Measurements from ENCODE around the gene PRR22. TPM values are rescaled to one million over a fixed set of nuclear protein-coding genes. Genes with fewer than 3 reads are reported as not detected.
"Not testable (repeated sequence)": the region's sequence is repeated elsewhere in the genome, so short reads cannot be mapped to it uniquely, and the experiment has no call there.

The PRR22 gene
- total and polyA plus RNA-seq, 2 experiments from 2014 or later: 0.13 to 2.9 TPM

DNA sequence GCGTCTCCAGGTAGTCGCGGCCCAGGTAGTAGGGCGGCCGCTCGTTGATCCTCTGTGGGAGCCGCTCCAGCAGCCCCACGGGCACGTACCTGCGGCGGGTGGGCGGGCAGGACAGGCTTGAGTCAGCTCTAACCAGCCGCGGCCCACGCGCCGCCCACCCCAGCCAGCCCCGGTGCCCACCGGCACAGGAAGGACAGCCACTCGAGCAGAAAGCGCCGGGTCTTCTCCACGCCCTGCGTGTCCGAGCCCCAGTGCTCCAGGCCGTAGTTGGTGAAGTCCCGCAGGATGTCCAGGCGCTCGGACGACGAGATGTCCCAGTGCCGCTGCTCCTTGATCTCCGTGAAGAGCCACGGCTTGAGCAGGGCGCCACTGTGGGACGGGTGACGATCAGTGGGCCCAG is 877 bp upstream of the PRR22 start:
- Histone ChIP-seq H3K27ac (no peak overlapping the region), H3K4me1 (ENCODE audit: insufficient read depth) (peaks cover 5% of the 10 kb centered on the region), H3K4me2 (no peak overlapping the region), H3K36me3 (replicated peaks; ENCODE audit: insufficient read depth, low read depth) (no peaks in the 10 kb centered on the region), H3K4me3 (no peak overlapping the region), H3K9me3 (ENCODE audit: low read depth) (no peaks in the 10 kb centered on the region), H3K9me2 (replicated peaks; ENCODE audit: insufficient read depth) (no peaks in the 10 kb centered on the region), H2AFZ (no peak overlapping the region), H3K27me3 (no peaks in the 10 kb centered on the region), H3K79me2 (peaks cover 4% of the 10 kb centered on the region), H4K20me1 (ENCODE audit: insufficient read depth, poor library complexity, severe bottlenecking) (peaks cover 4% of the 10 kb centered on the region)
- TF ChIP-seq EZH2phosphoT487 (IDR thresholded peaks at IDR 0.05; ENCODE audit: low read depth, severe bottlenecking, unreplicated experiment) (no peak), CTCF (IDR thresholded peaks at IDR 0.05; ENCODE audit: poor library complexity) (no peak)
- 97% methylated on average over 32 of the region's 37 CpGs for WGBS (ENCODE audit: low lambda C conversion rate, missing lambda C conversion rate)
- DNase-seq (ENCODE audit: low spot score): no peak

GRCh38 chr19:5782945-5783919 is 1.3 kb downstream of the PRR22 start:
- Histone ChIP-seq H3K4me2 (no peak overlapping the region), H3K27ac (no peak overlapping the region), H3K9me3 (ENCODE audit: low read depth) (no peaks in the 10 kb centered on the region), H3K9me2 (replicated peaks; ENCODE audit: insufficient read depth) (no peaks in the 10 kb centered on the region), H2AFZ (no peak overlapping the region), H3K4me3 (no peak overlapping the region), H3K27me3 (no peaks in the 10 kb centered on the region), H3K79me2 (no peaks in the 10 kb centered on the region), H3K4me1 (ENCODE audit: insufficient read depth) (no peaks in the 10 kb centered on the region), H4K20me1 (ENCODE audit: insufficient read depth, poor library complexity, severe bottlenecking) (no peaks in the 10 kb centered on the region), H3K36me3 (replicated peaks; ENCODE audit: insufficient read depth, low read depth) (no peaks in the 10 kb centered on the region)
- no peak for DNase-seq (ENCODE audit: low spot score)
- WGBS (ENCODE audit: low lambda C conversion rate, missing lambda C conversion rate): 94% methylated on average over 37 of the region's 48 CpGs
- TF ChIP-seq CTCF (IDR thresholded peaks at IDR 0.05; ENCODE audit: poor library complexity): no peak
- no peak for TF ChIP-seq EZH2phosphoT487 (IDR thresholded peaks at IDR 0.05; ENCODE audit: low read depth, severe bottlenecking, unreplicated experiment)
- no peak for TF ChIP-seq EZH2 (IDR thresholded peaks at IDR 0.05; ENCODE audit: borderline replicate concordance)

GRCh38 chr19:5782322-5782721 is 2.2 kb downstream of the PRR22 start:
- no peak overlapping the region for H3K4me3 ChIP-seq
- no peaks in the 10 kb centered on the region for H3K36me3 ChIP-seq (replicated peaks; ENCODE audit: insufficient read depth, low read depth)

GRCh38 chr19:5780916-5781315 is 3.6 kb downstream of the PRR22 start:
- 92% methylated on average over 11 of the region's 11 CpGs for WGBS (ENCODE audit: low lambda C conversion rate, missing lambda C conversion rate)
- DNase-seq (ENCODE audit: low spot score); H2AFZ ChIP-seq; H3K27me3 ChIP-seq; H4K20me1 ChIP-seq (ENCODE audit: insufficient read depth, poor library complexity, severe bottlenecking); H3K4me1 ChIP-seq (ENCODE audit: insufficient read depth); H3K27ac ChIP-seq; H3K4me2 ChIP-seq; H3K36me3 ChIP-seq (replicated peaks; ENCODE audit: insufficient read depth, low read depth); H3K4me3 ChIP-seq; H3K9me2 ChIP-seq (replicated peaks; ENCODE audit: insufficient read depth); H3K79me2 ChIP-seq; H3K9me3 ChIP-seq (ENCODE audit: low read depth): not testable (repeated sequence)

More at GRCh38 chr19:5782322-5782721, 2.2 kb downstream of the PRR22 start:
- DNase-seq (ENCODE audit: low spot score): no peak
- Histone ChIP-seq H3K27me3 (no peaks in the 10 kb centered on the region), H3K4me1 (ENCODE audit: insufficient read depth) (no peaks in the 10 kb centered on the region), H4K20me1 (ENCODE audit: insufficient read depth, poor library complexity, severe bottlenecking) (no peaks in the 10 kb centered on the region), H3K9me2 (replicated peaks; ENCODE audit: insufficient read depth) (no peaks in the 10 kb centered on the region), H3K4me2 (no peak overlapping the region), H3K9me3 (ENCODE audit: low read depth) (no peaks in the 10 kb centered on the region), H2AFZ (no peak overlapping the region), H3K27ac (no peak overlapping the region), H3K79me2 (no peaks in the 10 kb centered on the region)
- WGBS (ENCODE audit: low lambda C conversion rate, missing lambda C conversion rate): 93% methylated on average over 8 of the region's 9 CpGs
- TF ChIP-seq EZH2phosphoT487 (IDR thresholded peaks at IDR 0.05; ENCODE audit: low read depth, severe bottlenecking, unreplicated experiment) (no peak), CTCF (IDR thresholded peaks at IDR 0.05; ENCODE audit: poor library complexity) (no peak), EZH2 (IDR thresholded peaks at IDR 0.05; ENCODE audit: borderline replicate concordance) (no peak)

All from hepatocyte (in vitro differentiated cells).